ENCODE data around the gene PCNX3. TPM values are rescaled to one million over a fixed set of nuclear protein-coding genes. Genes with fewer than 3 reads are reported as not detected.
A peak's percentile ranks its signal among the peaks of the same experiment; 100 is the strongest.

The PCNX3 gene
- total RNA-seq, 1 experiment from 2014 or later, result 53.5 TPM

GRCh38 chr11:65596520-65596919 is 19.1 kb upstream of the PCNX3 start:
- DNase-seq (ENCODE audit: low read depth), result no peak

GRCh38 chr11:65598258-65598699 is 17.3 kb upstream of the PCNX3 start:
- no peak for DNase-seq (ENCODE audit: low read depth)

GRCh38 chr11:65599216-65599954 is 16.2 kb upstream of the PCNX3 start:
- DNase-seq (ENCODE audit: low read depth), result no peak

- no peak for DNase-seq (ENCODE audit: low read depth)
These were observed 15.7 kb upstream of the PCNX3 start for GRCh38 chr11:65599955-65600246.

- DNase-seq (ENCODE audit: low read depth), result no peak
These were observed 11.3 kb upstream of the PCNX3 start for GRCh38 chr11:65604258-65604657.

GRCh38 chr11:65606876-65607613 is 8.5 kb upstream of the PCNX3 start:
- DNase-seq (ENCODE audit: low read depth), result peak; percentile 25

GRCh38 chr11:65607614-65608426 is 7.8 kb upstream of the PCNX3 start:
- DNase-seq (ENCODE audit: low read depth), result no peak

GRCh38 chr11:65609229-65609628 is 6.3 kb upstream of the PCNX3 start:
- DNase-seq (ENCODE audit: low read depth), result no peak

GRCh38 chr11:65609665-65610064 is 5.9 kb upstream of the PCNX3 start:
- DNase-seq (ENCODE audit: low read depth), result no peak

- DNase-seq (ENCODE audit: low read depth), result no peak
These were observed 5.2 kb upstream of the PCNX3 start for GRCh38 chr11:65610404-65610803.

GRCh38 chr11:65611028-65611757 is 4.4 kb upstream of the PCNX3 start:
- peak; percentile 31 for DNase-seq (ENCODE audit: low read depth)

GRCh38 chr11:65611758-65612603 is 3.6 kb upstream of the PCNX3 start:
- no peak for DNase-seq (ENCODE audit: low read depth)

- DNase-seq (ENCODE audit: low read depth), result no peak
These were observed 2.9 kb upstream of the PCNX3 start for GRCh38 chr11:65612691-65613090.

- DNase-seq (ENCODE audit: low read depth), result no peak
These were observed 2.3 kb upstream of the PCNX3 start for GRCh38 chr11:65613091-65613928.

- DNase-seq (ENCODE audit: low read depth), result no peak
These were observed 486 bp downstream of the PCNX3 start for GRCh38 chr11:65615950-65616574.

GRCh38 chr11:65616575-65617001 is 1.0 kb downstream of the PCNX3 start:
- DNase-seq (ENCODE audit: low read depth), result no peak

- DNase-seq (ENCODE audit: low read depth), result no peak
These were observed 1.7 kb downstream of the PCNX3 start for GRCh38 chr11:65617136-65617850.

GRCh38 chr11:65617990-65618751 is 2.6 kb downstream of the PCNX3 start:
- no peak for DNase-seq (ENCODE audit: low read depth)

Measured in HT1080 (cell line).